ENCODE data around the gene AFF3.
"Not testable (repeated sequence)": the region's sequence is repeated elsewhere in the genome, so short reads cannot be mapped to it uniquely, and the experiment has no call there.

The AFF3 gene, protein sequence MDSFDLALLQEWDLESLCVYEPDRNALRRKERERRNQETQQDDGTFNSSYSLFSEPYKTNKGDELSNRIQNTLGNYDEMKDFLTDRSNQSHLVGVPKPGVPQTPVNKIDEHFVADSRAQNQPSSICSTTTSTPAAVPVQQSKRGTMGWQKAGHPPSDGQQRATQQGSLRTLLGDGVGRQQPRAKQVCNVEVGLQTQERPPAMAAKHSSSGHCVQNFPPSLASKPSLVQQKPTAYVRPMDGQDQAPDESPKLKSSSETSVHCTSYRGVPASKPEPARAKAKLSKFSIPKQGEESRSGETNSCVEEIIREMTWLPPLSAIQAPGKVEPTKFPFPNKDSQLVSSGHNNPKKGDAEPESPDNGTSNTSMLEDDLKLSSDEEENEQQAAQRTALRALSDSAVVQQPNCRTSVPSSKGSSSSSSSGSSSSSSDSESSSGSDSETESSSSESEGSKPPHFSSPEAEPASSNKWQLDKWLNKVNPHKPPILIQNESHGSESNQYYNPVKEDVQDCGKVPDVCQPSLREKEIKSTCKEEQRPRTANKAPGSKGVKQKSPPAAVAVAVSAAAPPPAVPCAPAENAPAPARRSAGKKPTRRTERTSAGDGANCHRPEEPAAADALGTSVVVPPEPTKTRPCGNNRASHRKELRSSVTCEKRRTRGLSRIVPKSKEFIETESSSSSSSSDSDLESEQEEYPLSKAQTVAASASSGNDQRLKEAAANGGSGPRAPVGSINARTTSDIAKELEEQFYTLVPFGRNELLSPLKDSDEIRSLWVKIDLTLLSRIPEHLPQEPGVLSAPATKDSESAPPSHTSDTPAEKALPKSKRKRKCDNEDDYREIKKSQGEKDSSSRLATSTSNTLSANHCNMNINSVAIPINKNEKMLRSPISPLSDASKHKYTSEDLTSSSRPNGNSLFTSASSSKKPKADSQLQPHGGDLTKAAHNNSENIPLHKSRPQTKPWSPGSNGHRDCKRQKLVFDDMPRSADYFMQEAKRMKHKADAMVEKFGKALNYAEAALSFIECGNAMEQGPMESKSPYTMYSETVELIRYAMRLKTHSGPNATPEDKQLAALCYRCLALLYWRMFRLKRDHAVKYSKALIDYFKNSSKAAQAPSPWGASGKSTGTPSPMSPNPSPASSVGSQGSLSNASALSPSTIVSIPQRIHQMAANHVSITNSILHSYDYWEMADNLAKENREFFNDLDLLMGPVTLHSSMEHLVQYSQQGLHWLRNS (N-terminal part only)

DNA sequence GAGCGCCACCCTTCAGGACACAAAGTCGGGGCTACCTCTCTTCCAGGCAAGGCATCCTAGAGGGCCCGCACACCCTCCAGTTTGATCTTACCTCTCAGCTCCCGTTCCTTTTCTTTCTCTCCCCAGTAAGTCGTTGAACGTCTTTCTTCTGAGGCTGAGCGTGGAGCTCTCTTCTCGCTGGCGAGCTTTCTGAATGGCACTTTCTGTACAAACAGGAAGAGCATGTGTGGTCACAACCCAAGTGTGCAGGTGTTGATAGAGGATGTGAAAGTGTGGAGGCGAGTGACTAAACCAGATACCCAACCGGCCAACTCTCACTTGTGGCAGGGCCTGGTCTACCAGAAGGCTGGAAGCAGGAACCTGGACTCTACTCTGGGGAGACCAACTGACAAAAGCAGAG is at the start of gene AFF3:
TSS of gene AFF3 (minus strand) at position 198 of the 400 bp plus-strand sequence. CDS start 38,136 bp downstream, outside the sequence.
- DNase-seq (ENCODE audit: low spot score): no peak

DNA sequence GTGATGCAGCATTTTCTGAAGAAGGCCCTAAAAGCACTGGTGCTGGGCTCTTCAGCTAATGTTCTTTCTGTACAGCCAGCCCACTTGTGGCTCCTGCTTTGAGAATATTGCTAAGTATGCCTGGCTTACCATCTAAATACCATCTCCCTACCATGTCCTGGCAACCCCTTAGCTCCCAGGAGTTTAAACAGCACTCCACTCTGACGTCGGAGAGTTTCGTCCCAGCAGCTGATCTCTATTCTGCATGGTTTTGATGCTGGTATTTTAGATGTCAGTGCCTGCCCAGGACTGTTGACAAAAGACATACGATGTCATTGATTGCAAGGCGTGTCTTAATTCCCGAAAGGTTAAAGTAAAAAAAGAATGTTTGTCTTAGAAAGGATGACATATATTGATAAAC is 47.0 kb upstream of the AFF3 start:
- no peak for DNase-seq (ENCODE audit: low spot score)

DNA sequence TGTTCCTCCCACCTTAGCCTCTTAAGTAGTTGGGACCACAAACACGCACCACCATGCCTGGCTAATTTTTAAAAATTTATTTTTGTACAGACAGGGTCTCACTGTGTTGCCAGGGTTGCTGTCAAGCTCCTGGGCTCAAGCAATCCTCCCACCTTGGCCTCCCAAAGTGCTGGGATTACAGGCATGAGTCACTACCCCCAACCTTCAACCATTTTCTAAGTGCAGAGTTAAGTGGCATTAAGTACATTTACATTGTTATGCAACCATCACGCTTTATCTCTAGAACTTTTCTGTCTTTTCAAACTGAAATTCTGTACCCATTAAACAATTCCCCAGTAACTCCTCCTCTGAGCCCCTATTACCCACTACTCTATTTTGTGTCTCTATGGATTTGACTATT is 45.9 kb upstream of the AFF3 start:
- no peak for DNase-seq (ENCODE audit: low spot score)

DNA sequence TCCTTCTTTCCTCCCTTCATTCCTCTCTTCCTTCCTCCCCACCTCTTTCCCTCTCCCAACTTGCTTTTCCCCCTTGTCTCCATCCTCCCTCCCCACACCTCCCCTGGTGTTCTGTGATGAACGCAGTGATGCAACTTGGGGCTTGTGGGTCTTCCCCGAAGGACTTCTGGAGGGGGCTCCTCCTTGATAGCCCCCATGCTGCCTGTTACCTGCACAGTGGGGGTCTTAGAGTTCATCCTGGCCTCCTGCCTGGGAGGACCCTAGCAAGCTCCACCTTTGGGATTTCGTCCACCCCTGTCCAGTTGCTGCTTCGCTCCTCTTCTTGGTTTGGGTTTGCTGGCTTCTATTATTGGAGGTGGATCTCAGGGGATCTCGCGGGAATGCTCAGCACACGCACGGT is 43.7 kb upstream of the AFF3 start:
- no peak for DNase-seq (ENCODE audit: low spot score)

DNA sequence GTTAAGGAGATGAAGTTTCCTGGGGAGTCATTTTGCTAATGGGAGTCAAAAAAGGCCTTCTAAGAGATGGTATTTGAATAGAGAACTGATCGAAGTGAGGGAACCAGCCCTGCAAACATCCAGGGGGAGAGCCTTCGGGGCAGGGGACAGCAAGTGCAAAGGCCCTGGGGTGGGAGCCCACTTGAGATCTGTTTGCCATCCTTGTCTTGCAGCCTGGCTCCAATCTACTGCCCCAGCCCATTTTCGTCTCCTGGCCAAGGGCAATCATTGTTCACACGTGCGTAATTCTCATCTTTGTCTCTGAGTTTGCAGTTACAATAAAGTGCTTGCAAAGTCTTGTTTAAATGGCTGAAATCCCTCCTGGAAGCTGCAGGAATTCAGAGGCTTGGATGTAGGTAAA is 43.1 kb upstream of the AFF3 start:
- DNase-seq (ENCODE audit: low spot score): no peak

DNA sequence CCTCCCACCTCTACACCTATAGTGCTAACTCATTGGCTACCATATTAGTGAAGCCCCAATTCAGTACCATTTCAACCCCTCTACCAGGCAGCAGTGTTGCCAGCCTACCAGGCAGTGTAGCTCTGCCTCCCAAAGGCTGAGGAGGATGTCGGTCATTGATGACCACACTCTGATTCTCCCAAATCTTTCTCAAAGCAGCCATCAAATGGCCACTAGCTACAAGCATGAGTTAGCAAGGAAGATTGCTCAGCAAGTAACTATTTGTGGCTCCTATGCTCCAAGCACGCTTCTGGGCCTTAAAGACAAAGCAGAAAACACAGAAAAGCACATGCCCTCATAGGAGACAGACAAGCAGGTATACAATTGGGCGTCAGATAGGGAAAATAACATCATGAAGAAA is 42.7 kb upstream of the AFF3 start:
- no peak for DNase-seq (ENCODE audit: low spot score)

DNA sequence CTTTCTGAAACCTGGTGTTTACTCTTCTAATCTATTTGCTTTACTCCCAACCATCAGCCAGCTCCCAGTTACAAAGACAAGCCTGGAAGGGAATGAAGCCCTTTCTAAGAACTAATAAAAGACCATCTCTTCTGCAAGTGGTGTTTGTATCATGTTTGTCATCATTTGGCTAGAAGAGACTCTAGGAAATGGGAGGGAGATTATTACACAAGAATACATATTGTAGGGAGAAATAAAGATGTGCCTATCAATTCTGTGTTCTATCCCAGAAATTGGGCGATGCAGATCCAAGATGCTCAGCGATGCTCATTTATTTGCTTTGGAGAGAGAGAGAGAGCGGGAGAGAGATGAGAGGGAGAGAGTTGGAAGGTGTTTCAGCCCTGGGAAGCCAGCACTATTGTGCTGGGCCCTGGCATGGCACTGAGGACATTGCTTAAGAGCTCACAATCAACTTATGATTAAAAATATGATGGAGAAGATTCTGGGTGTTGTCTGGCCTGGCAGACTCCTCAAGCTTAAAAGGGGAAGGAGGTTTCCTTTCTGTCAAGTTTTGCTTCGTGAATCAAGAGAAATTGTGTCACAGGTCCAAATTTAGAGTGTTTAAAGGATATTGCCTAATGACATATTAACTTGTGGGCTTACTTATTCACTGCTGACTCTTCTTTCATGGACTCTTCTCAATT is 41.8 kb upstream of the AFF3 start:
- DNase-seq (ENCODE audit: low spot score): no peak

DNA sequence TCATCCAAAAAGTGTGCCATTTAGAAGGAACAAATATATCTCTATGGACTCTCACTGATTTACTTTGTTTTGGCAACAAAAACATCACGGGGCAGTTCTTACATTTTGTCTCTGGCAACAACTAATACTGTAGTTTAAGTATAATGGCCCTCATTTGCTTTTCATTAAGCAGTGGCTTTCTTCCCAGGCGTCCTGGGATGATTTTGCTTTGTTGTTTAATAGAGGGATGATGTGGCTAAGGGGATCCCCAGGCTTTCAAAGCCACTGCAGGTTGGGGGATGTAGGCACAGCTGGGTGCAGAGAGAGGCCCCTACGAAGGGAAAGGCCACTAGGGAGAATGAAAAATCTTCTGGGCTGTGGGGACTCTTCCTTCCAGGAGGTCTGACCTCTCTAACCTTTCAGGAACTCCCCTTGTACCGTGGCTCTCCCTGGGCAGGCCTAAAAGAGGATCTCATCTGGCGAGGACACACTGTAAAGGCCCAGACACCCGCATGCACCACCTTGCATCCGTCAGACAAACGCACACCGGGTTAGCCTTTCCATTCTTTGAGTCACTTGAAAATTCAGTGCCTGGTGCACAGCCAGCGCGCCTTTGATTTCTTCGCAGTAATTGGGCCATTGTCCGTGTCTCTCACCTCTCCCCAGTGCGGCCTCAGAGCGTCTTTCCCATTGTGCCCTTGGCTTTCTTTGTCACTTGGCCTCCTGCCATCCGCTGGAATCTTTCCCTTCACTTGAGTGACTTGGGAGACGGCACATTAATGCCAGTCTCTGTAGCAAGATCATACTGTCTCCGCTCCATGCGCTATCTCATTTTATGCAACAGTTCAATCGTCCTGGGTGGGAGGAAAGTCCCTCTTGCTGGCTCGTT is 40.3 kb upstream of the AFF3 start:
- no peak for DNase-seq (ENCODE audit: low spot score)

DNA sequence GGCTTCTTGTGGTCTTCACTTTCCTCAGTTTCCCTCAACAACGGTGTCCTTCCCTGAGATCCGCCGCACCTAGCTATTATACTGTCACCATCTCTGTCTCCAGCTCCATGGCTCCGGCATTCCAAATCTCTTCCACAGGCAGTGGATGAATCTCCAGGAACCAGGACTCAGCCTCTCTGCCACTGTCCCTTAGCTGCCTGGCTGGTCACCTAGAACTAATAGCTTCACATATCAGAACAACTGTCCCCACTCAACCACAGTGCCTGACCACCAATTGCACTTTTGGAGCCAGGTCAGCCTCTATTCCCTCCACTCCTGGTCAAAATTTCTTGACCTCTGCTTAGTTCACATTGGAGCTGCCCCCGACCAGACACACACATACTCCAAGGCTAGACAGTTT is 38.1 kb upstream of the AFF3 start:
- no peak for DNase-seq (ENCODE audit: low spot score)

DNA sequence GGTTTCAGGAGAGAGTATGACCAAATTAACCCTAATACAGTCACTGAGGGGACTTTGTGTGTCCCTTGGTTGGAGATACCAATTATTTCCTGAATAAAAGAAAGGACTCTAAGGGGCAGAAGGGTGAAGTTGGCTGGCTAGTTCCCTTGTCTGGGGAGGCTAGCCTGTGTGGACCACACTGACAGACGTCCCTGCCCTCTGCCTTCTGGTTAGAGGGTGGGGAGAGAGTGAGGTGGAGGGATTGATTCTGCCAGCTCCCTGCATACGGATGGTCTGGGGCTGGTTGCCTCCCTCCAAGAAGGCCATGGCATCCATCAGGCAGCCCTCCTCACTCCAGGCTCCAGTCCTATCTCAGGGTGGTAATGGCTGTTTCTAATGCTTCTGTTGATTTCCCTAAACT is 37.4 kb upstream of the AFF3 start:
- DNase-seq (ENCODE audit: low spot score): no peak

DNA sequence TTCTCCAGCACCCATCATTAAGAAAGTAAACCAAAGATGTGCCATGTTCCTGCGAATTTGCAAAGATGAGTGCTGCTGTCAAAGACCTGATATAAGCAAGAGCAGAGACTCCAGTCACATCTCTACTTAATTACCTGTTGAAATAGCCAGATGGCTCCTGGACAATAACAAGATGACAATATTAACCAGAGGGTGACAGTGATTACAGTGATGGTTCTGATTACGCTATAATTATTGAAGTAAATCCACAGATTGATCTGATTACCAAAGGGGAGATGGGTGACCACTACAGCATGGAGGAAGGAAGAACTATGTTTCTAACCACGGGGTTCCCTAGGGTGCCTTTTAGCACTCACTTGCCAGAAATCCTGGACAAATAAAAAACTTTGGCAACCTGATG is 36.5 kb upstream of the AFF3 start:
- no peak for DNase-seq (ENCODE audit: low spot score)

DNA sequence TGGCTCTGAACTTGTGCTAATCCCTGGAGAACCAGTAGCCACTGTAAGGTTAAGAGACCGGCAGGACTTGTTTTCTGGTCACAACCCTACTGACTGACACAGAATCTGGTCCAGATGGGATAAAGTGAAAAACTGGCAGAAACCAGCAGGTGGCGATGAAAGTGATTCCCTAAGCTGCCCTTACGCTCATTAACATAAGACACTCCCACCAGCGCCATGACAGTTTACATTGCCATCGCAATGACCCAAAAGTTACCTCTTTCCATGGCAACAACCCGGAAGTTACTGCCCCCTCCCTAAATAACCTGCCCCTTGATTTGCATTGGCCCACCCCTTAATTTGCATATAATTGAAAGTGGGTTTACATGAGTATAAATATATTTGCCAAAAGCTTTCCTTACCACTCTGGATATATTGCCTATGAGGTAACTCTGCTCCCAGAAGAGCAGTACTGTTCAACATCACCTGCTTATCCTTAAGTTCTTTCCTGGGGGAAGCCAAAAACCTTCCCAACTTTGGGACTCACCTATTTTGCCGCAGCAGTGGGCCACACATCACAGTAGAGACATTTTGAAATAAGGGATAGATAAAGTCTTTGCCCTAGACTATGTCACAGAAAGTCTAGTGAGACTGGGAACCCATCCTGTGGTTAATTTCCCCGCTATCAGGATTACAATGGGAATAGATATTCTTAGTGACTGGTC is 35.8 kb upstream of the AFF3 start:
- DNase-seq (ENCODE audit: low spot score): peak; percentile 9

DNA sequence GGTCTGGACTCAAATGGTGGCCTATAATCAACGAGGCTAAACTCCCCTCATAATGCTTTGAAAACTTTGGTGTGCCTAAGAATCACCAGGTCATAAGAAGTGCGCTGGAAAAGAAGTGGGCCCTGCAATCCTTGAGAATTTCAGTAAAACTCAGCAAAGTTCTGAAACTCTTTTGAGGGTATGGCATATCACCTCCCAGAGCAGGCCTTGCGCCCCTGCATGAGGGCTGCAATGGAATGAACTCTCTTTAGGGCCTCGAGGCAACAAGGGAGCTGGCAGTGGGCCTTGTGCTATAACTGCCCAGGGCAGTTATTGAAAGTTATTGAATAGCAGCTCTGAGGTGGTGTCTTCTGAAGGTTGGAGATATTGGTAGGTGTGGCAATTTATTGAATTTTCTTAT is 34.5 kb upstream of the AFF3 start:
- DNase-seq (ENCODE audit: low spot score): no peak

DNA sequence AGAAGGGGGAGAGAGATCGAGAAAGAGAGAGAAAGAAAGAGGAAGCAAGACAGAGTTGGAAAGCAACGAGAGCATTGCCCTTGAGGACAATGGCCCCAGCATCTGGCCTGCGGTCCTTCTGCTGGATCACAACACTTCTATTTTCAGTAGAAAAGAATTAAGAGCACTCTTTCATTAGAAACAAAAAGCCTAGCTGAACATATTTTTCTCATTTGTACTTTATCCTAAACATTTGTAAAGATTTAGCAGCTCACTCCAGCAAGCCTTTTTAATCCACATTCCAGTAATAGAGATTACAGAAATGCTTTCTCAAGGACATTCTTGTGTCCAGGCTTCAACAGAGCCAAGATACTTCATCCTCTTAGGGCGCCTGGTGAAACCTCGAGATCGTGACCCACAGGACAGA is 31.6 kb upstream of the AFF3 start:
- DNase-seq (ENCODE audit: low spot score): no peak

DNA sequence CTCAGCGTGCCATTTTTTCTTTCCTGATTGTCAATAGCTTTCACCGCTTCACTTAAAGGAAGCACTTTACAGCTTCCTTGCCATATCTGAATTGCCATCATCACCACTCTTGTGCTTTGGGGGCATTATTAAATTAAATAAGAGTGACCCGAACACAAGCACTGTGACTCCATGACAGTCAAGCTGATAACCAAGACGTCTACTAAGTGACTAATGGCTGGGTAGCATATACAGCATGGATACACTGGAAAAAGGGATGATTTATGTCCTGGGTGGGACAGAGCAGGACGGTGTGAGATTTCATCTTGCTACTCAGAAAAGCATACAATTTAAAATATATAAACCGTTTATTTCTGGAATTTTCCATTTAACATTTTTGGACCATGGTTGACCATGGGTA is 24.3 kb upstream of the AFF3 start:
- DNase-seq (ENCODE audit: low spot score): no peak

DNA sequence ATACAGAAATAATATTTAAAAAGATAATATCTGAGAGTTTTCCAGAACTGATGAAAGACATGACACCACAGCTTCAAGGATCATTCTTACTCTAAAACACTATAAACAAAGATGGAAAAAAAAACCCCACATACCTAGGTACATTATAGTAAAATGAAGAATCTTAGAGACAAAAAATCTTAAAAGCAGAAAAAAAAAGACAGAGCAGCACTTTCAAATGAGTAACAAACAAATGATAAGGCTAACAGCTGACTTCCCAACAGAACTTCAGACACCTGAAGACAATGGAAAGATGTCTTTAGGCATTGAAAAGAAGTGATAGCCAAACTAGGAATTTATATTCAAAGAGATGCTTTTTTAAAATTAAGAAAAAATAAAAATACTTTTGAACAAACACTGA is 21.2 kb upstream of the AFF3 start:
- no peak for DNase-seq (ENCODE audit: low spot score)

DNA sequence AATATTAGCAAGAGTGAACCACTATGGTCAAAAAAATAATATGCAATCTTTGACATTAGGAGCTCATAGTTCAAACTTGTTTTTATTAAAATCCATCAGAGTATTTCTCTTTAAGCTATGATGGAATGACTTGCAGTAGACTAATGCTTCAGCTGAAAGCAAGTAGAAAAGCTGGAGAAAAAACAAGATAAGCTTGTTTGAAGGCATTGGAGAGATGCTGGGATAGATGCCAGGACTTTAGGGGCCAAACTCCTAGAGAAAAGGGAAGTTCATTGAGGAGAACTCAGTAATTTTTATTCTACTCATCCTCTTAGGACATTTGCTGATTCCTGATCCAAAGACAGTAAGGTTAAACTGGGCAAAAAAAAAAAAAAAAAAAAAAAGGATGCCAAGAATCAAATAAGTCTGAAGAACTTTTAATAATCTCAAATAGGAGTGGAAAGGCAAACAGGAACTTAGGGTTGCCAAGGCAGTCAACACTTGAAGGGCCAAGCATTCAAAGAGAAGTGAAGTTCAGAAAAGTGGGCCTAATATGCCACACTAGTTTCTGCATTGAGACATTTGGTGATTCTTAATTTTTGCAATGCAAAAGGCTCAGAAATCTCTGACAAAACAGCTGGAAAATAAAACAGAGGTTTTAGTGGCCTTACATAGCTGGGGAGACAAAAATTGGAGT is 19.7 kb upstream of the AFF3 start:
- DNase-seq (ENCODE audit: low spot score): no peak

DNA sequence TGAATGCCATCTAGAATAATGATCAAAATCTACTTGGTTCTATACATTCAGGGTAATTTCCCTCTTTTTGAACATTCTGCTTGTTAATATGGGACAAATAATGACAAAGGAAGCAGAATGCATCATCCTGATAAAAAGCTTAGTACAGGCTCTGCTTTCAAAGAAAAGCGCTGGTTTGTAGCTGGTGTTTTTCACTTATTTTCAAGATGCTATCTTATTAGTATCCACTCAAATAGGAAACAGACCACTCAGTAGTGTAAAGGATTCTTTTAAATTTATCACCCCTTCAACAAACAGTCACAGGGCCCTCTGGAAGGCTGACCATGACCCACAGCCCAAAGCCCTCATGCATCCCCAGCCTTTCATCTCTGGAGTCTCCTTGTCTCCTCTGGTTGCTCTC is 18.0 kb upstream of the AFF3 start:
- no peak for DNase-seq (ENCODE audit: low spot score)

DNA sequence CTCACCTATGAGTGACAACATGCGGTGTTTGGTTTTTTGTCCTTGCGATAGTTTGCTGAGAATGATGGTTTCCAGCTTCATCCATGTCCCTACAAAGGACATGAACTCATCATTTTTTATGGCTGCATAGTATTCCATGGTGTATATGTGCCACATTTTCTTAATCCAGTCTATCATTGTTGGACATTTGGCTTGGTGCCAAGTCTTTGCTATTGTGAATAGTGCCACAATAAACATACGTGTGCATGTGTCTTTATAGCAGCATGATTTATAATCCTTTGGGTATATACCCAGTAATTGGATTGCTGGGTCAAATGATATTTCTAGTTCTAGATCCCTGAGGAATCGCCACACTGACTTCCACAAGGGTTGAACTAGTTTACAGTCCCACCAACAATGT is 9.4 kb upstream of the AFF3 start:
- DNase-seq (ENCODE audit: low spot score): not testable (repeated sequence)

DNA sequence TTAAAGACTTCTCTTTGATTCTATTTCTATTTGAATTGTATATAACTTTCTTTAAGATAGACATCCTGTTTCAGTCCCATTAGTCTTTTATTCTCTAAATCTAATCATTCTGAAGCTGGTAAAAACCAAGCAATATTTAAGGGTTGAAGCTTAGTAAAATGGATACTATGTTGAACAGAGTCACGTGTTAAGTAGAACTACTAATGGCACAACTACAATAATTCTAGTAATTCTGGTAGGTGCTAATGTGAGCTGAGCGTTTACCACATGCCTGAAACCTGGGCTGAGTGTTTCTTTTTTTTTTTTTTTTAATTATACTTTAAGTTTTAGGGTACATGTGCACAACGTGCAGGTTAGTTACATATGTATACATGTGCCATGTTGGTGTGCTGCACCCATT is 8.9 kb upstream of the AFF3 start:
- DNase-seq (ENCODE audit: low spot score): no peak

Measured in hematopoietic multipotent progenitor cell treated with erythropoietin and hydrocortisone succinate and interleukin-3 and kit ligand, for 17 days (in vitro differentiated cells).